Measurements from ENCODE around the gene RUNX2.

RUNX2 gene

GRCh38 chr6:45364466-45364865 lies 36.3 kb downstream of the RUNX2 start:
- no peak overlapping the region for H3K9ac ChIP-seq (ENCODE audit: low read length)

GRCh38 chr6:45365036-45365435 lies 36.9 kb downstream of the RUNX2 start:
- no peak overlapping the region for H3K9ac ChIP-seq (ENCODE audit: low read length)
- H3K36me3 ChIP-seq (ENCODE audit: control insufficient read depth, insufficient read depth, low read length) = no peaks in the 10 kb centered on the region
- no peak overlapping the region for H3K4me3 ChIP-seq (ENCODE audit: low read length)
- no peaks in the 10 kb centered on the region for H3K9me3 ChIP-seq (ENCODE audit: control insufficient read depth, low read length)
- H3K27me3 ChIP-seq (ENCODE audit: control insufficient read depth, insufficient read depth, low read length) = no peaks in the 10 kb centered on the region
- no peaks in the 10 kb centered on the region for H3K4me1 ChIP-seq (ENCODE audit: control insufficient read depth, insufficient read depth, low read length)

More at GRCh38 chr6:45364466-45364865, 36.3 kb downstream of the RUNX2 start:
- Histone ChIP-seq H3K27me3 (ENCODE audit: control insufficient read depth, insufficient read depth, low read length) (no peaks in the 10 kb centered on the region), H3K36me3 (ENCODE audit: control insufficient read depth, insufficient read depth, low read length) (no peaks in the 10 kb centered on the region), H3K4me3 (ENCODE audit: low read length) (no peak overlapping the region), H3K4me1 (ENCODE audit: control insufficient read depth, insufficient read depth, low read length) (no peaks in the 10 kb centered on the region), H3K9me3 (ENCODE audit: control insufficient read depth, low read length) (no peaks in the 10 kb centered on the region)

GRCh38 chr6:45366534-45366933 lies 38.4 kb downstream of the RUNX2 start:
- Histone ChIP-seq H3K9ac (ENCODE audit: low read length) (no peak overlapping the region), H3K4me1 (ENCODE audit: control insufficient read depth, insufficient read depth, low read length) (no peaks in the 10 kb centered on the region), H3K4me3 (ENCODE audit: low read length) (no peak overlapping the region), H3K9me3 (ENCODE audit: control insufficient read depth, low read length) (no peaks in the 10 kb centered on the region), H3K36me3 (ENCODE audit: control insufficient read depth, insufficient read depth, low read length) (no peaks in the 10 kb centered on the region), H3K27me3 (ENCODE audit: control insufficient read depth, insufficient read depth, low read length) (no peaks in the 10 kb centered on the region)

GRCh38 chr6:45367999-45368398 lies 39.9 kb downstream of the RUNX2 start:
- Histone ChIP-seq H3K27me3 (ENCODE audit: control insufficient read depth, insufficient read depth, low read length) (no peaks in the 10 kb centered on the region), H3K4me1 (ENCODE audit: control insufficient read depth, insufficient read depth, low read length) (no peaks in the 10 kb centered on the region), H3K4me3 (ENCODE audit: low read length) (no peak overlapping the region), H3K9ac (ENCODE audit: low read length) (no peak overlapping the region), H3K36me3 (ENCODE audit: control insufficient read depth, insufficient read depth, low read length) (no peaks in the 10 kb centered on the region), H3K9me3 (ENCODE audit: control insufficient read depth, low read length) (no peaks in the 10 kb centered on the region)

GRCh38 chr6:45369870-45370269 lies 41.7 kb downstream of the RUNX2 start:
- H3K4me1 ChIP-seq (ENCODE audit: control insufficient read depth, insufficient read depth, low read length) = no peaks in the 10 kb centered on the region
- H3K9ac ChIP-seq (ENCODE audit: low read length) = no peak overlapping the region
- no peak overlapping the region for H3K4me3 ChIP-seq (ENCODE audit: low read length)
- H3K27me3 ChIP-seq (ENCODE audit: control insufficient read depth, insufficient read depth, low read length) = no peaks in the 10 kb centered on the region
- no peaks in the 10 kb centered on the region for H3K36me3 ChIP-seq (ENCODE audit: control insufficient read depth, insufficient read depth, low read length)
- H3K9me3 ChIP-seq (ENCODE audit: control insufficient read depth, low read length) = no peaks in the 10 kb centered on the region

GRCh38 chr6:45371924-45372573 lies 43.9 kb downstream of the RUNX2 start:
- Histone ChIP-seq H3K27me3 (ENCODE audit: control insufficient read depth, insufficient read depth, low read length) (no peaks in the 10 kb centered on the region), H3K9ac (ENCODE audit: low read length) (no peak overlapping the region), H3K36me3 (ENCODE audit: control insufficient read depth, insufficient read depth, low read length) (no peaks in the 10 kb centered on the region), H3K4me1 (ENCODE audit: control insufficient read depth, insufficient read depth, low read length) (no peaks in the 10 kb centered on the region), H3K4me3 (ENCODE audit: low read length) (no peak overlapping the region), H3K9me3 (ENCODE audit: control insufficient read depth, low read length) (no peaks in the 10 kb centered on the region)

GRCh38 chr6:45375449-45375848 lies 47.3 kb downstream of the RUNX2 start:
- no peaks in the 10 kb centered on the region for H3K9me3 ChIP-seq (ENCODE audit: control insufficient read depth, low read length)

GRCh38 chr6:45376310-45377042 lies 48.3 kb downstream of the RUNX2 start:
- Histone ChIP-seq H3K4me1 (ENCODE audit: control insufficient read depth, insufficient read depth, low read length) (peaks cover 7% of the 10 kb centered on the region), H3K27me3 (ENCODE audit: control insufficient read depth, insufficient read depth, low read length) (no peaks in the 10 kb centered on the region), H3K9me3 (ENCODE audit: control insufficient read depth, low read length) (no peaks in the 10 kb centered on the region), H3K9ac (ENCODE audit: low read length) (peak overlapping the region; percentile 97), H3K36me3 (ENCODE audit: control insufficient read depth, insufficient read depth, low read length) (no peaks in the 10 kb centered on the region), H3K4me3 (ENCODE audit: low read length) (peak overlapping the region; percentile 80)

More at GRCh38 chr6:45375449-45375848, 47.3 kb downstream of the RUNX2 start:
- Histone ChIP-seq H3K9ac (ENCODE audit: low read length) (no peak overlapping the region), H3K27me3 (ENCODE audit: control insufficient read depth, insufficient read depth, low read length) (no peaks in the 10 kb centered on the region), H3K4me3 (ENCODE audit: low read length) (no peak overlapping the region), H3K36me3 (ENCODE audit: control insufficient read depth, insufficient read depth, low read length) (no peaks in the 10 kb centered on the region), H3K4me1 (ENCODE audit: control insufficient read depth, insufficient read depth, low read length) (peaks cover 7% of the 10 kb centered on the region)

GRCh38 chr6:45377043-45377553 lies 49.0 kb downstream of the RUNX2 start:
- H3K4me3 ChIP-seq (ENCODE audit: low read length) = peak overlapping the region; percentile 80
- peak overlapping the region; percentile 97 for H3K9ac ChIP-seq (ENCODE audit: low read length)
- H3K27me3 ChIP-seq (ENCODE audit: control insufficient read depth, insufficient read depth, low read length) = no peaks in the 10 kb centered on the region
- H3K4me1 ChIP-seq (ENCODE audit: control insufficient read depth, insufficient read depth, low read length) = peaks cover 7% of the 10 kb centered on the region
- H3K36me3 ChIP-seq (ENCODE audit: control insufficient read depth, insufficient read depth, low read length) = no peaks in the 10 kb centered on the region
- H3K9me3 ChIP-seq (ENCODE audit: control insufficient read depth, low read length) = no peaks in the 10 kb centered on the region

- no peaks in the 10 kb centered on the region for H3K9me3 ChIP-seq (ENCODE audit: control insufficient read depth, low read length)
- no peaks in the 10 kb centered on the region for H3K36me3 ChIP-seq (ENCODE audit: control insufficient read depth, insufficient read depth, low read length)
- peak within 1 kb of the TSS; percentile 97 for H3K9ac ChIP-seq (ENCODE audit: low read length)
- peak within 1 kb of the TSS; percentile 80 for H3K4me3 ChIP-seq (ENCODE audit: low read length)
- H3K4me1 ChIP-seq (ENCODE audit: control insufficient read depth, insufficient read depth, low read length) = peaks cover 7% of the 10 kb centered on the region
- no peaks in the 10 kb centered on the region for H3K27me3 ChIP-seq (ENCODE audit: control insufficient read depth, insufficient read depth, low read length)
Measured at GRCh38 chr6:45377554-45378333, 49.6 kb downstream of the RUNX2 start, which contains the start of gene SUPT3H. Gene SUPT3H, minus strand, starts transcription at chr6:45377934.

GRCh38 chr6:45378334-45378926 lies 50.3 kb downstream of the RUNX2 start:
- Histone ChIP-seq H3K9ac (ENCODE audit: low read length) (peak overlapping the region; percentile 97), H3K4me3 (ENCODE audit: low read length) (peak overlapping the region; percentile 80), H3K27me3 (ENCODE audit: control insufficient read depth, insufficient read depth, low read length) (no peaks in the 10 kb centered on the region), H3K36me3 (ENCODE audit: control insufficient read depth, insufficient read depth, low read length) (no peaks in the 10 kb centered on the region), H3K4me1 (ENCODE audit: control insufficient read depth, insufficient read depth, low read length) (peaks cover 7% of the 10 kb centered on the region), H3K9me3 (ENCODE audit: control insufficient read depth, low read length) (no peaks in the 10 kb centered on the region)

All from mucosa of stomach (tissue), 1 donor.